Panc1 (cell line): ENCODE results near the gene SKAP1. TPM values are rescaled to one million over a fixed set of nuclear protein-coding genes. Genes with fewer than 3 reads are reported as not detected.

Experiments used
- ATAC-seq: fragments of 200-7000 bp; cut with Tn5 transposase; 2 replicates; pipeline ENCODE4 v1.9.1; 2020; ENCODE audit warnings: mild to moderate bottlenecking, moderate library complexity
- BruUV-seq: library from RNA; stranded (reverse); fragments of 400-500 nt; replicated peaks from 2 replicates; lab custom pipeline; 2021; lab: Mats Ljungman, UMichigan
- CTCF ChIA-PET: fragments of 300-600 bp; sonication (Branson Sonifier 250); formaldehyde crosslinking; loops from one replicate; lab custom pipeline; 2022; ENCODE audit warnings: antibody characterized with exemption; lab: Charles Lee
- POLR2A ChIA-PET: fragments of 300-600 bp; sonication (Branson Sonifier 250); formaldehyde crosslinking; loops from one replicate; lab custom pipeline; 2022; ENCODE audit warnings: antibody characterized with exemption; lab: Charles Lee
- DNase-seq: peaks from one replicate; pipeline ENCODE4 v3.0.0-alpha.2; 2010; ENCODE audit warnings: low read depth, low spot score
- H3K27ac ChIP-seq: 2 replicates; pipeline ENCODE4 v1.5.1; 2011; ENCODE audit warnings: mild to moderate bottlenecking, low read length, inconsistent platforms
- H3K27me3 ChIP-seq: fragments of 200-500 bp; sonication (Bioruptor generic); 2 replicates; pipeline ENCODE4 v1.6.0; 2014; ENCODE audit warnings: low read length, inconsistent platforms; ENCODE audit not compliant: control insufficient read depth, insufficient read depth
- H3K36me3 ChIP-seq: fragments of 200-500 bp; sonication (Bioruptor generic); 2 replicates; pipeline ENCODE4 v1.5.1; 2014; ENCODE audit warnings: inconsistent platforms, mild to moderate bottlenecking, low read length, moderate library complexity; ENCODE audit not compliant: control insufficient read depth, insufficient read depth
- H3K4me1 ChIP-seq: 2 replicates; pipeline ENCODE4 v1.5.1; 2011; ENCODE audit warnings: inconsistent platforms, mild to moderate bottlenecking, low read length, moderate library complexity; ENCODE audit not compliant: control insufficient read depth, insufficient read depth
- H3K4me3 ChIP-seq, 2 experiments: 2 replicates each; pipeline ENCODE4 v1.5.1; 2011 to 2012; ENCODE audit warnings: low read depth in 2 of 2, low read length in 2 of 2, mild to moderate bottlenecking in 2 of 2, inconsistent platforms in 1 of 2, moderate library complexity in 1 of 2
- H3K9me3 ChIP-seq: fragments of 200-500 bp; sonication (Bioruptor generic); 2 replicates; pipeline ENCODE4 v1.5.1; 2014; ENCODE audit warnings: low read depth, mild to moderate bottlenecking, inconsistent platforms, low read length, moderate library complexity; ENCODE audit not compliant: control insufficient read depth, insufficient read depth
- CTCF ChIP-seq: fragments of 450-650 bp; IDR thresholded peaks from 2 replicates; pipeline ENCODE4 v1.5.1; 2017; ENCODE audit warnings: mild to moderate bottlenecking
- POLR2AphosphoS5 ChIP-seq: IDR thresholded peaks from 2 replicates; pipeline ENCODE4 v1.6.1; 2012; ENCODE audit warnings: mild to moderate bottlenecking, low read depth, low read length, moderate library complexity
- REST ChIP-seq, 2 experiments: IDR thresholded peaks; 2 replicates each; pipeline ENCODE4 v1.6.1; 2011 to 2012; ENCODE audit warnings: low read depth in 2 of 2, control low read depth in 1 of 2, low read length in 1 of 2, mild to moderate bottlenecking in 1 of 2, moderate library complexity in 1 of 2; ENCODE audit not compliant: insufficient read depth in 1 of 2
- SIN3A ChIP-seq: IDR thresholded peaks from 2 replicates; pipeline ENCODE4 v1.6.1; 2012; ENCODE audit warnings: low read depth, mild to moderate bottlenecking, low read length, moderate library complexity, borderline replicate concordance; ENCODE audit not compliant: insufficient read depth
- TCF7L2 ChIP-seq: IDR thresholded peaks from 2 replicates; pipeline ENCODE4 v1.6.1; 2011; ENCODE audit warnings: mild to moderate bottlenecking, low read depth, low read length, inconsistent platforms
- in situ Hi-C: cut with HindIII; loops from 2 replicates; pipeline ENCODE4 v1.10.0; 2016; ENCODE audit warnings: low sequenced_read_pairs, low pct_unique_long_range_greater_than_20kb
- intact Hi-C: fragments of 100-400 bp; cut with micrococcal nuclease; formaldehyde crosslinking; loops from one replicate; pipeline ENCODE4 v1.10.0; 2022; ENCODE audit not compliant: unreplicated experiment
- total RNA-seq: library from RNA; stranded (reverse); gene quantifications from one replicate; pipeline ENCODE4 v1.2.1, GENCODE V29; 2021; ENCODE audit not compliant: unreplicated experiment

SKAP1 gene
- total RNA-seq, 1 experiment from 2014 or later, result 0.90 TPM

- ATAC-seq (no peak), DNase-seq (no peak)
- ChIA-PET CTCF (no interaction called here), POLR2A (no interaction called here)
- Histone ChIP-seq H3K36me3 (no peaks in the 10 kb centered on the region), H3K27ac (no peak overlapping the region), H3K4me3 (no peak overlapping the region), H3K27me3 (no peaks in the 10 kb centered on the region), H3K9me3 (no peaks in the 10 kb centered on the region), H3K4me1 (no peaks in the 10 kb centered on the region)
- no peak for TF ChIP-seq REST (IDR thresholded peaks at IDR 0.05; ENCODE audit: insufficient read depth in 1 of 2, low read depth in 2 of 2, low read length in 1 of 2)
- no peak for TF ChIP-seq TCF7L2
- no peak for TF ChIP-seq POLR2AphosphoS5
- BruUV-seq, result no TSS peak
- in situ Hi-C loops, result loop anchor here (5.0 kb wide), 1 partner anchor 42 kb away; no protein-coding TSS in a partner anchor
- intact Hi-C loops, result no loop called here
These were observed 146.1 kb downstream of the SKAP1 start for GRCh38 chr17:48283907-48284306.

DNA sequence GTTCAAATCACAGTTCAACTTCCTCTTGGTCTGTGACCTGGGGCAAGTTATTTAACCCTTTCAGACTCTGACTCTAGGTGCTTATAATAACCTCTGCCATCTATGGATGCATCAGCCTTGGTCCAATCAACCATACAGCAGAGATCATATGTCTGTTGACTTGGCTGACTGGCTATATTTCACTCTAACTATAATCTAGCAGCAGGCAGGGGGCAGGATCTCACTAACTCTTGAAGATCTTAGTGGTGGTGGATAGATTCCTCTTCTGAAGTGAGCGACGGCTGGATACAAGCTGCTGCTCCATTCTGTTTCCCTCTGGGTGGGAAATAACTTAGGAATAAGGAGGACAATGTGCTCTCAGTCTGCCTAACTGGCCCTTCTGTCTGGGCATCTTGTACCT is 146.6 kb downstream of the SKAP1 start:
- no peak for DNase-seq
- Histone ChIP-seq H3K36me3 (no peaks in the 10 kb centered on the region), H3K4me3 (no peak overlapping the region), H3K9me3 (no peaks in the 10 kb centered on the region), H3K27ac (no peak overlapping the region), H3K27me3 (no peaks in the 10 kb centered on the region), H3K4me1 (no peaks in the 10 kb centered on the region)
- TF ChIP-seq REST (IDR thresholded peaks at IDR 0.05; ENCODE audit: insufficient read depth in 1 of 2, low read depth in 2 of 2, low read length in 1 of 2) (no peak), SIN3A (no peak), POLR2AphosphoS5 (no peak), TCF7L2 (no peak), CTCF (no peak)
- ChIA-PET POLR2A (no interaction called here), CTCF (no interaction called here)
- ATAC-seq, result no peak
- intact Hi-C loops (no loop called here), in situ Hi-C loops (loop anchor here (5.0 kb wide), 1 partner anchor 41 kb away; no protein-coding TSS in a partner anchor)
- no TSS peak for BruUV-seq
